GM23338 (cell line): ENCODE results near the gene MTERF4.

Experiments used
- CREB1 ChIP-seq: fragments of 250-450 bp; sonication (Bioruptor Pico); IDR thresholded peaks from 2 replicates; pipeline ENCODE4 v1.5.0; 2020; ENCODE audit warnings: low read depth, mild to moderate bottlenecking, moderate library complexity
- EZH2 ChIP-seq: fragments of 200-600 bp; sonication (generic); IDR thresholded peaks from one replicate; pipeline ENCODE4 v1.8.0; 2017; ENCODE audit warnings: antibody characterized with exemption, mild to moderate bottlenecking, low read depth; ENCODE audit not compliant: unreplicated experiment
- EZH2phosphoT487 ChIP-seq: fragments of 200-600 bp; sonication (generic); IDR thresholded peaks from one replicate; pipeline ENCODE4 v1.8.1; 2018; ENCODE audit warnings: antibody characterized with exemption; ENCODE audit not compliant: unreplicated experiment
- JUNB ChIP-seq: IDR thresholded peaks from one replicate; pipeline ENCODE4 v1.6.1; 2016; ENCODE audit warnings: antibody characterized with exemption; ENCODE audit not compliant: unreplicated experiment
- NANOG ChIP-seq: IDR thresholded peaks from 2 replicates; pipeline ENCODE4 v1.6.1; 2016; ENCODE audit warnings: antibody characterized with exemption, borderline replicate concordance
- POLR2AphosphoS5 ChIP-seq: IDR thresholded peaks from 2 replicates; pipeline ENCODE4 v1.6.1; 2016; ENCODE audit warnings: antibody characterized with exemption, low read depth
- REST ChIP-seq: IDR thresholded peaks from one replicate; pipeline ENCODE4 v1.6.1; 2018; ENCODE audit warnings: antibody characterized with exemption; ENCODE audit not compliant: unreplicated experiment
- STAT1 ChIP-seq: IDR thresholded peaks from one replicate; pipeline ENCODE4 v1.6.1; 2016; ENCODE audit warnings: antibody characterized with exemption; ENCODE audit not compliant: unreplicated experiment
- ZNF114 ChIP-seq: fragments of 250-450 bp; sonication (Bioruptor Pico); IDR thresholded peaks from 2 replicates; pipeline ENCODE4 v1.5.0; 2020; ENCODE audit warnings: mild to moderate bottlenecking, moderate library complexity
- TF ChIP-seq, protein P1 (sequence below), 2 experiments: fragments of 200-600 bp in 1 of 2; sonication (generic) in 1 of 2; conservative IDR thresholded peaks; 2 replicates each; pipeline versions ENCODE4 v1.5.1 to v1.6.1; 2016 to 2017; ENCODE audit warnings: antibody characterized with exemption in 2 of 2, low read depth in 2 of 2, mild to moderate bottlenecking in 2 of 2, moderate library complexity in 1 of 2

DNA sequence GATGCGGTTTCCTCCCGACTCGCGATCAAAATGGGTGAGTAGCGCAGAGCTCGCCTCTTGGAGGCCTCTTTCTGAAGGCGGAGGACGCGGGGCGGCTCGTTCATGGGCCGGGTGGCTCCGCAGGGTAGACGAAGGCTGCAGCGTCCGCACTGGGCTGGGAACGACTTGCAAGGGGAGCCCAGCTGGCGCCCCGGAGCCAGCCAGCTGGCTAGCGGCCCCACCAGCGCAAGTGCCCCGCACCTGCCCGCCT lies 47.5 kb upstream of the MTERF4 start:
- TF ChIP-seq, protein P1, sequence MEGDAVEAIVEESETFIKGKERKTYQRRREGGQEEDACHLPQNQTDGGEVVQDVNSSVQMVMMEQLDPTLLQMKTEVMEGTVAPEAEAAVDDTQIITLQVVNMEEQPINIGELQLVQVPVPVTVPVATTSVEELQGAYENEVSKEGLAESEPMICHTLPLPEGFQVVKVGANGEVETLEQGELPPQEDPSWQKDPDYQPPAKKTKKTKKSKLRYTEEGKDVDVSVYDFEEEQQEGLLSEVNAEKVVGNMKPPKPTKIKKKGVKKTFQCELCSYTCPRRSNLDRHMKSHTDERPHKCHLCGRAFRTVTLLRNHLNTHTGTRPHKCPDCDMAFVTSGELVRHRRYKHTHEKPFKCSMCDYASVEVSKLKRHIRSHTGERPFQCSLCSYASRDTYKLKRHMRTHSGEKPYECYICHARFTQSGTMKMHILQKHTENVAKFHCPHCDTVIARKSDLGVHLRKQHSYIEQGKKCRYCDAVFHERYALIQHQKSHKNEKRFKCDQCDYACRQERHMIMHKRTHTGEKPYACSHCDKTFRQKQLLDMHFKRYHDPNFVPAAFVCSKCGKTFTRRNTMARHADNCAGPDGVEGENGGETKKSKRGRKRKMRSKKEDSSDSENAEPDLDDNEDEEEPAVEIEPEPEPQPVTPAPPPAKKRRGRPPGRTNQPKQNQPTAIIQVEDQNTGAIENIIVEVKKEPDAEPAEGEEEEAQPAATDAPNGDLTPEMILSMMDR (conservative IDR thresholded peaks at IDR 0.05; ENCODE audit: low read depth in 2 of 2): no peak
- TF ChIP-seq EZH2 (no peak), ZNF114 (CRISPR knock-in tag) (no peak), POLR2AphosphoS5 (no peak), JUNB (no peak), REST (no peak), STAT1 (no peak), CREB1 (CRISPR knock-in tag) (no peak), EZH2phosphoT487 (no peak), NANOG (no peak)
